ENCODE measurements around the gene ESR2.
A peak's percentile ranks its signal among the peaks of the same experiment; 100 is the strongest.

The ESR2 gene

DNA sequence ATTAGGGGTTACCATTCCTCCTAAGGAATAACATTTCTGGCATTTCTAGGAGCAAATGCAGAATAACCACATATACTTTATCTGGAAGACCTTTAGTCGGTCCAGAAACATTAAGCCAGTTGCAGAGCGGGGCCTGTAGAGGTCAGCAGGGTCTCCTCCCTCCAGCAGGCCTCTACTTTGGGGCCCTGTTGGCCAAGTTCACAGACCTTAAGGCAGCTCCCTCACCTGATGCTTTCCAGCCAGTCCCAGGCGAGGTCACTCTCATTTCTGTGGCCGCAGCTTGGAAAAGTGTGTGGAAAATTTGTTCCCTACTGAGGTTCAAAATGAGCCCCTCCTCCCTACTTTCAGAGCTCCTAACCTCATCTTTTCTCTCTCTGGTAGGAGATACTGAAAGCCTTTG, 74.1 kb downstream of the ESR2 start:
- Histone ChIP-seq H3K27me3 (ENCODE audit: control insufficient read depth, low read length) (no peaks in the 10 kb centered on the region), H3K79me2 (ENCODE audit: control insufficient read depth, low read length) (peaks cover 35% of the 10 kb centered on the region), H3K4me2 (ENCODE audit: low read length) (no peak overlapping the region), H3K27ac (ENCODE audit: low read depth, low read length) (peak overlapping the region; percentile 90), H3K4me1 (ENCODE audit: control insufficient read depth, low read length) (peaks cover 58% of the 10 kb centered on the region), H3K9me2 (replicated peaks; ENCODE audit: control insufficient read depth, low read length) (no peaks in the 10 kb centered on the region), H4K20me1 (ENCODE audit: control insufficient read depth, insufficient read depth, low read depth, low read length) (no peaks in the 10 kb centered on the region), H3F3A (ENCODE audit: control insufficient read depth, insufficient read depth) (peaks cover 25% of the 10 kb centered on the region), H3K9me3 (ENCODE audit: control insufficient read depth, insufficient read depth, low read length) (no peaks in the 10 kb centered on the region), H3K4me3 (ENCODE audit: low read length) (no peak overlapping the region), H3K36me3 (ENCODE audit: control insufficient read depth, low read length) (peaks cover 95% of the 10 kb centered on the region)
- no peak for TF ChIP-seq CTCF (IDR thresholded peaks at IDR 0.05; ENCODE audit: low read depth, low read length, poor library complexity, severe bottlenecking)
- no peak for TF ChIP-seq EZH2phosphoT487 (IDR thresholded peaks at IDR 0.05; ENCODE audit: borderline replicate concordance, low read length)

- Histone ChIP-seq H3K27ac (ENCODE audit: low read depth, low read length) (peak overlapping the region; percentile 90), H3K9me2 (replicated peaks; ENCODE audit: control insufficient read depth, low read length) (no peaks in the 10 kb centered on the region), H3F3A (ENCODE audit: control insufficient read depth, insufficient read depth) (peaks cover 25% of the 10 kb centered on the region), H3K79me2 (ENCODE audit: control insufficient read depth, low read length) (peaks cover 34% of the 10 kb centered on the region), H3K4me1 (ENCODE audit: control insufficient read depth, low read length) (peaks cover 72% of the 10 kb centered on the region), H3K27me3 (ENCODE audit: control insufficient read depth, low read length) (no peaks in the 10 kb centered on the region), H3K4me3 (ENCODE audit: low read length) (peak overlapping the region; percentile 55), H3K4me2 (ENCODE audit: low read length) (peak overlapping the region; percentile 67), H3K9me3 (ENCODE audit: control insufficient read depth, insufficient read depth, low read length) (no peaks in the 10 kb centered on the region), H3K36me3 (ENCODE audit: control insufficient read depth, low read length) (peaks cover 95% of the 10 kb centered on the region), H4K20me1 (ENCODE audit: control insufficient read depth, insufficient read depth, low read depth, low read length) (no peaks in the 10 kb centered on the region)
- TF ChIP-seq CTCF (IDR thresholded peaks at IDR 0.05; ENCODE audit: low read depth, low read length, poor library complexity, severe bottlenecking) (no peak), EZH2phosphoT487 (IDR thresholded peaks at IDR 0.05; ENCODE audit: borderline replicate concordance, low read length) (no peak)
Measured at GRCh38 chr14:64218344-64219240, 75.6 kb downstream of the ESR2 start.

- H3K36me3 ChIP-seq (ENCODE audit: control insufficient read depth, low read length): peaks cover 95% of the 10 kb centered on the region
Measured at GRCh38 chr14:64217834-64218233, 76.3 kb downstream of the ESR2 start.

More at GRCh38 chr14:64217834-64218233, 76.3 kb downstream of the ESR2 start:
- Histone ChIP-seq H3K4me3 (ENCODE audit: low read length) (peak overlapping the region; percentile 55), H3K4me2 (ENCODE audit: low read length) (peak overlapping the region; percentile 67), H3K27ac (ENCODE audit: low read depth, low read length) (peak overlapping the region; percentile 90), H3K79me2 (ENCODE audit: control insufficient read depth, low read length) (peaks cover 29% of the 10 kb centered on the region), H4K20me1 (ENCODE audit: control insufficient read depth, insufficient read depth, low read depth, low read length) (no peaks in the 10 kb centered on the region), H3K4me1 (ENCODE audit: control insufficient read depth, low read length) (peaks cover 72% of the 10 kb centered on the region), H3K9me2 (replicated peaks; ENCODE audit: control insufficient read depth, low read length) (no peaks in the 10 kb centered on the region), H3K27me3 (ENCODE audit: control insufficient read depth, low read length) (no peaks in the 10 kb centered on the region), H3F3A (ENCODE audit: control insufficient read depth, insufficient read depth) (peaks cover 29% of the 10 kb centered on the region), H3K9me3 (ENCODE audit: control insufficient read depth, insufficient read depth, low read length) (no peaks in the 10 kb centered on the region)
- no peak for TF ChIP-seq EZH2phosphoT487 (IDR thresholded peaks at IDR 0.05; ENCODE audit: borderline replicate concordance, low read length)
- TF ChIP-seq CTCF (IDR thresholded peaks at IDR 0.05; ENCODE audit: low read depth, low read length, poor library complexity, severe bottlenecking): no peak

Measured in DOHH2 (cell line).